Brain microvascular endothelial cell (primary cell): ENCODE results near the gene RAD51.

Experiments used
- DNase-seq: peaks from one replicate; pipeline ENCODE4 v3.0.0-alpha.2; 2020
- H3K27ac ChIP-seq: fragments of 250-450 bp; sonication (Bioruptor Pico); 2 replicates; pipeline ENCODE4 v1.5.1; 2020; ENCODE audit warnings: mild to moderate bottlenecking, moderate library complexity
- H3K27me3 ChIP-seq: fragments of 250-450 bp; sonication (Bioruptor Pico); replicated peaks from 2 replicates; pipeline ENCODE4 v1.5.1; 2020; ENCODE audit warnings: mild to moderate bottlenecking
- H3K36me3 ChIP-seq: fragments of 250-450 bp; sonication (Bioruptor Pico); replicated peaks from 2 replicates; pipeline ENCODE4 v1.5.1; 2020; ENCODE audit warnings: mild to moderate bottlenecking
- H3K4me3 ChIP-seq: 2 replicates; pipeline ENCODE4 v1.5.1; 2011; ENCODE audit warnings: low read depth, mild to moderate bottlenecking, control low read depth, low read length, moderate library complexity
- CTCF ChIP-seq: IDR thresholded peaks from 2 replicates; pipeline ENCODE4 v1.5.1; 2011; ENCODE audit warnings: low read depth, mild to moderate bottlenecking, moderate library complexity, low read length, control low read depth, inconsistent platforms; ENCODE audit errors: missing control alignments
- in situ Hi-C: cut with HindIII; loops from 2 replicates; pipeline ENCODE4 v1.10.0; 2017; ENCODE audit warnings: low sequenced_read_pairs, low pct_ligation_motif_present

The RAD51 gene

DNA sequence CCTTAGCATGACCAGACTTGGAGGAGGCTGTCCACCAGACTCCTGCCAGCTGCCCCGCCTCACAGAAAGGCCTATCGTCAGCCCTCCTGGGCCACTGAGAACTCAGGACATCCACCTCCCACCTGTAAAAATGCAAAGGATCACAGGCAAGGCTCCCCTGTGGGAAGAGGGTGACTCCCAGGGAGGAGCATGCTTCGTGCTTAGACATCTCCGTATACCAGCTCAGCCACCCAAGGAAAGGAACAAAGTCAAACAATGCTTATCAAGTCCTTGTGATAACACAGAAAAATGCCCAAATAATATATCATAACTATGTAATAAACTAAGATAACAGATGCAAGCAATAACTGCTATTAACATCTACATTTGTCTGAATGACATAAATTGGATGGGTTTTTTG lies 55.9 kb downstream of the RAD51 start:
- TF ChIP-seq CTCF = no peak
- in situ Hi-C loops = no loop called here
- DNase-seq = no peak
- Histone ChIP-seq H3K27ac (no peak overlapping the region), H3K27me3 (no peaks in the 10 kb centered on the region), H3K36me3 (peaks cover 4% of the 10 kb centered on the region), H3K4me3 (no peak overlapping the region)

DNA sequence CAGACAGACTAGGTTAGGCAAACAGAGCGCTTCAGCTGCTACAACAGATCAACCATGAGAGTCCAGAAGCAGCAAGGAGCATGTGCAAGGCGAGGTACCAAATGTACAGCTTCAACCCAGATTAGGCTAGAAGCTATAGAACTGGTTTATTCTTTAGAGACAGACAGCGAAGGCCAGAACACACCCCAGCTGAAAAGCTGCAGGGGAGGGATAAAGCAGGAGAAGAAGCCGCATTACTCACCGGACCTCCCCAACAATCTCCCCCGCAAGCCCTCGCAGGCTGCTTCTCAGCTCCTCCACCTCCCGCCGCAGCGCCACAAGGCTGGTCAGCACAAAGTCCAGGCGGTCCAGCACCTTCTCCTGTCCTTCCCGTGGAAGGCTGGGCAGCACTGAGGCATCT lies 56.8 kb downstream of the RAD51 start:
- in situ Hi-C loops = no loop called here
- H3K27me3 ChIP-seq = no peaks in the 10 kb centered on the region
- no peak for DNase-seq
- TF ChIP-seq CTCF = no peak
- H3K36me3 ChIP-seq = peaks cover 4% of the 10 kb centered on the region
- no peak overlapping the region for H3K27ac ChIP-seq
- no peak overlapping the region for H3K4me3 ChIP-seq

- Histone ChIP-seq H3K27ac (peak overlapping the region; percentile 10), H3K27me3 (no peaks in the 10 kb centered on the region), H3K36me3 (peaks cover 4% of the 10 kb centered on the region), H3K4me3 (peak overlapping the region; percentile 98)
- TF ChIP-seq CTCF = no peak
- in situ Hi-C loops = no loop called here
- no peak for DNase-seq
These were observed 59.6 kb downstream of the RAD51 start for GRCh38 chr15:40754574-40754882.

DNA sequence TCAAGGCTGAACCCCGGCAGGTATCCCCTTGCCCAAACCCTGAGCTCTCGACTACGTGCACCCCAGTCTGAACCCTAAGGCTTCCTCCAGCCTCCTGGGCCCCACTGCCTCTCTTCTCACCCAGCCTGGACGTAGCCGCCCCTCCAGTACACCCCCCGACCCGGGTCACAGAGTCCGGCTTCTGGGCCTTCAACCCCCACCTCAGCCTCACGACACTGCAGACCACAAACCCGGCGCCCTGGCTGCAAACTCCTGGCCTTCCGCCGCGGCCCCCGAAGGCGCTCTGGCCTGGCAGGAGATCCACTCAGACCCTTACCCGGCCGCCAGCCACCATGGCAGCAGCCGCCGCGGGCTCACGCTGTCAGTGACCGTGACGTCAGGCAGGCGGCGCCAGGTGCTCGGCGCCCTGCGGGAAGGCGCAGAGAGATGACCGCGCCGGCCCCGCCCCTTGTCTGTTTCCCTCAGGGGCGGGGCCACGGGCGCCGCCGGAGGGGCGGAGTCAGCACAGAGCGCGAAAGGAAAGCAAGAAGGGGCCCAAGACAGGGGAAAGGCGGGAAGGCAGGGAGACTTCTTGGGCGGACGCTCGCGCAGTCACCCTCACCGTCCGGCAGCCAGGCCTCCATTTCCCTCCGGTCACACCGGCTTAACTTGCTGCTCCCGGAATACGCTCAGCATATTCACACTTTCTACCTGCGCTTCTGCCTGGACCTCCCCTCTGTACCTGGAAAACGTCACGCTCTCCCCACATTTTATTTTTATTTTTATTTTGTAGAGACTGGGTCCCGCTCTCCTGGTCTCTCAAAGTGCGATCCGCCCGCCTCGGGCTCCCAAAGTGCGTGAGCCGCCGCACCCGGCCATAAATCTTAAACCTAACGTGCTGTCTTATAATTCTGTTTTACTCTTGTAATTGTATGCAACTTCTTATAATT lies 60.2 kb downstream of the RAD51 start, which contains the start of gene RMDN3:
Gene RMDN3, minus strand, starts transcription at position 372 of the 929 bp plus-strand sequence. CDS start 471 bp downstream, outside the sequence.
- H3K36me3 ChIP-seq = peaks cover 4% of the 10 kb centered on the region
- TF ChIP-seq CTCF = no peak
- H3K4me3 ChIP-seq = peak within 1 kb of the TSS; percentile 98
- in situ Hi-C loops = no loop called here
- H3K27ac ChIP-seq = peak within 1 kb of the TSS; percentile 34
- no peaks in the 10 kb centered on the region for H3K27me3 ChIP-seq
- peak; percentile 75 for DNase-seq

DNA sequence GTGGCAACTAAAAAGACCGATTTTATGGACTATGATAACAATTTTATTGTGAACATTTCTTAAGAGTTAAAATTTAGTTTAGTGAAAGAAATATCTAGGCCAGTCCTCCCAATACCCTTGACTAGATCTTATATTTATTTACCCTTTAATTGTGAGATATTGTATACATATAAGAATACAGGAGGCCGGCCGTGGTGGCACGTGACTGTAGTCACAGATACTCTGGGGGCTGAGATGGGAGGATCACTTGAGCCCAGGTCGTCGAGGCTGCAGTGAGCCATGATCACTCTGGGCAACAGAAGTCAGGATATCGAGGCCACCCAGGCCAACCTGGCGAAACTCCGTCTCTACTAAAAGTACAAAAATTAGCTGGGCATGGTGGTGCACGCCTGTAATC lies 60.8 kb downstream of the RAD51 start:
- DNase-seq = no peak
- Histone ChIP-seq H3K36me3 (peaks cover 3% of the 10 kb centered on the region), H3K4me3 (peak overlapping the region; percentile 98), H3K27me3 (no peaks in the 10 kb centered on the region), H3K27ac (no peak overlapping the region)
- TF ChIP-seq CTCF = no peak
- in situ Hi-C loops = no loop called here
